ENCODE results near the gene CYB5R2. TPM values are rescaled to one million over a fixed set of nuclear protein-coding genes. Genes with fewer than 3 reads are reported as not detected.

Gene CYB5R2
- total RNA-seq (2014; rRNA removed; shearing (Covaris generic)) = 0.68 and 1.1 TPM in 2 replicates

- no peak for DNase-seq (ENCODE audit: low read depth)
These were observed at the start of gene CYB5R2 for GRCh38 chr11:7672960-7673723. TSS of gene CYB5R2 (minus strand) at chr11:7673500. CDS start at chr11:7672825, 675 bp downstream.

- no peak for DNase-seq (ENCODE audit: low read depth)
These were observed 41.5 kb upstream of the CYB5R2 start for GRCh38 chr11:7714786-7715185.

- no peak for DNase-seq (ENCODE audit: low read depth)
These were observed 33.1 kb upstream of the CYB5R2 start, which contains the start of gene OVCH2 for GRCh38 chr11:7706377-7706776. TSS of gene OVCH2 (minus strand) at chr11:7706477. CDS start at chr11:7706394, 83 bp downstream.

- no peak for DNase-seq (ENCODE audit: low read depth)
These were observed 30.4 kb upstream of the CYB5R2 start for GRCh38 chr11:7703740-7704139.

- no peak for DNase-seq (ENCODE audit: low read depth)
These were observed 23.1 kb upstream of the CYB5R2 start for GRCh38 chr11:7696424-7696823.

- DNase-seq (ENCODE audit: low read depth) = no peak
These were observed 20.9 kb upstream of the CYB5R2 start for GRCh38 chr11:7694235-7694634.

- no peak for DNase-seq (ENCODE audit: low read depth)
These were observed 19.1 kb upstream of the CYB5R2 start for GRCh38 chr11:7692426-7692825.

GRCh38 chr11:7691759-7692350 lies 18.6 kb upstream of the CYB5R2 start:
- DNase-seq (ENCODE audit: low read depth) = no peak

GRCh38 chr11:7690648-7691047 lies 17.3 kb upstream of the CYB5R2 start:
- DNase-seq (ENCODE audit: low read depth) = peak; percentile 51

GRCh38 chr11:7689239-7689638 lies 15.9 kb upstream of the CYB5R2 start:
- no peak for DNase-seq (ENCODE audit: low read depth)

- DNase-seq (ENCODE audit: low read depth) = peak; percentile 21
These were observed 15.0 kb upstream of the CYB5R2 start for GRCh38 chr11:7688238-7688826.

- DNase-seq (ENCODE audit: low read depth) = no peak
These were observed 14.1 kb upstream of the CYB5R2 start for GRCh38 chr11:7687386-7687785.

GRCh38 chr11:7686761-7687160 lies 13.5 kb upstream of the CYB5R2 start:
- DNase-seq (ENCODE audit: low read depth) = no peak

- no peak for DNase-seq (ENCODE audit: low read depth)
These were observed 10.3 kb upstream of the CYB5R2 start for GRCh38 chr11:7683571-7683970.

- peak; percentile 45 for DNase-seq (ENCODE audit: low read depth)
These were observed 4.5 kb upstream of the CYB5R2 start for GRCh38 chr11:7677796-7678201.

- DNase-seq (ENCODE audit: low read depth) = peak; percentile 89
These were observed 3.8 kb upstream of the CYB5R2 start for GRCh38 chr11:7677071-7677470.

GRCh38 chr11:7675631-7676030 lies 2.3 kb upstream of the CYB5R2 start:
- no peak for DNase-seq (ENCODE audit: low read depth)

- no peak for DNase-seq (ENCODE audit: low read depth)
These were observed 579 bp upstream of the CYB5R2 start for GRCh38 chr11:7673724-7674434.

GRCh38 chr11:7672276-7672959 lies 882 bp downstream of the CYB5R2 start:
- DNase-seq (ENCODE audit: low read depth) = no peak

- no peak for DNase-seq (ENCODE audit: low read depth)
These were observed 1.7 kb downstream of the CYB5R2 start for GRCh38 chr11:7671347-7672215.

- no peak for DNase-seq (ENCODE audit: low read depth)
These were observed 2.7 kb downstream of the CYB5R2 start for GRCh38 chr11:7670641-7671040.
